DLD1 (cell line): Measurements from ENCODE around the gene SLC12A9.
"Not testable (repeated sequence)": the region's sequence is repeated elsewhere in the genome, so short reads cannot be mapped to it uniquely, and the experiment has no call there.

Experiments
- in situ Hi-C: cut with HindIII; loops from 2 replicates; pipeline ENCODE4 v1.10.0; 2017; ENCODE audit warnings: low sequenced_read_pairs

Gene SLC12A9, protein sequence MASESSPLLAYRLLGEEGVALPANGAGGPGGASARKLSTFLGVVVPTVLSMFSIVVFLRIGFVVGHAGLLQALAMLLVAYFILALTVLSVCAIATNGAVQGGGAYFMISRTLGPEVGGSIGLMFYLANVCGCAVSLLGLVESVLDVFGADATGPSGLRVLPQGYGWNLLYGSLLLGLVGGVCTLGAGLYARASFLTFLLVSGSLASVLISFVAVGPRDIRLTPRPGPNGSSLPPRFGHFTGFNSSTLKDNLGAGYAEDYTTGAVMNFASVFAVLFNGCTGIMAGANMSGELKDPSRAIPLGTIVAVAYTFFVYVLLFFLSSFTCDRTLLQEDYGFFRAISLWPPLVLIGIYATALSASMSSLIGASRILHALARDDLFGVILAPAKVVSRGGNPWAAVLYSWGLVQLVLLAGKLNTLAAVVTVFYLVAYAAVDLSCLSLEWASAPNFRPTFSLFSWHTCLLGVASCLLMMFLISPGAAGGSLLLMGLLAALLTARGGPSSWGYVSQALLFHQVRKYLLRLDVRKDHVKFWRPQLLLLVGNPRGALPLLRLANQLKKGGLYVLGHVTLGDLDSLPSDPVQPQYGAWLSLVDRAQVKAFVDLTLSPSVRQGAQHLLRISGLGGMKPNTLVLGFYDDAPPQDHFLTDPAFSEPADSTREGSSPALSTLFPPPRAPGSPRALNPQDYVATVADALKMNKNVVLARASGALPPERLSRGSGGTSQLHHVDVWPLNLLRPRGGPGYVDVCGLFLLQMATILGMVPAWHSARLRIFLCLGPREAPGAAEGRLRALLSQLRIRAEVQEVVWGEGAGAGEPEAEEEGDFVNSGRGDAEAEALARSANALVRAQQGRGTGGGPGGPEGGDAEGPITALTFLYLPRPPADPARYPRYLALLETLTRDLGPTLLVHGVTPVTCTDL

DNA sequence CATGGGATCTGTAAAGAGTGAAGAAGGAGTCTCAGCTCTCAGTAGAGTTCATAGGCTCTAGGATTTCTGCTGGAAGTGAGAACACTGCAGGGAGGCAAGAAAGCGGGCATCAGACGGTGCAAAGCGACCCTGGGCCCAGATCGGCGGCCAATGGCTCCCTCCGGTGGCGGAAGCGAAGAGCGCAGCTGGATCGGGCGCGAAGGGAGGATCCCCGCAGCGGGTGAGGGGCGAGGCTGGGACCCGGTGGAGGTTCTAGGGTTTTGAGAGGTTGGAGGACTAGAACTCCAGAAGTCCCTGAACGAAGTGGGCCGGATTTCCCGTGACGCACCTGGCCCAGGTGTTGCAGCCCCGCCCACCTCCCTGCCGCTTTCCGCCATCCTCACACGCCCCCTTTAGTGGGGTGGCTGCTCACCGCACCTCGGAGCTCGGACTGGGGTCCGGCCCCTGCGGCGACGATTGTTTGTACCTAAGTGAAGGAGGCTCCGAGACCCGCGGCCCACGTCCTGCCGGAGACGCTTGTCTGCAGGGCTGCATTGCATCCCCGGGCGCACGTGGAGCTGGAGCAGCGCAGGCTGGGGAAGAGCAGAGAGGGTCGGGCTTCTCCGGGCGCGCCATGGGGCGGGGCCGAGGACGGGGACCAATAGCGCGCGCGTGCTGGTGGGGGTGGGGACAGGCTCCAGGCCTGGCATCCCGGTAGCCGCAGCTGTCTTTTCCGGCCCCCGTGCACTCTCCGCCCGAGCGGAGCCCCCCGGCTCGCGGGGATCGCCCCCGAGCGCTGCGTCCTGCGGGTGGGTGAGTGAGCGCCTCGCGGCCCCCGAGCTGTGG lies at the start of gene SLC12A9:
SLC12A9 (plus strand) TSS at position 666 of the 825 bp plus-strand sequence. CDS start 1,485 bp downstream, outside the sequence.
- in situ Hi-C loops: no loop called here

DNA sequence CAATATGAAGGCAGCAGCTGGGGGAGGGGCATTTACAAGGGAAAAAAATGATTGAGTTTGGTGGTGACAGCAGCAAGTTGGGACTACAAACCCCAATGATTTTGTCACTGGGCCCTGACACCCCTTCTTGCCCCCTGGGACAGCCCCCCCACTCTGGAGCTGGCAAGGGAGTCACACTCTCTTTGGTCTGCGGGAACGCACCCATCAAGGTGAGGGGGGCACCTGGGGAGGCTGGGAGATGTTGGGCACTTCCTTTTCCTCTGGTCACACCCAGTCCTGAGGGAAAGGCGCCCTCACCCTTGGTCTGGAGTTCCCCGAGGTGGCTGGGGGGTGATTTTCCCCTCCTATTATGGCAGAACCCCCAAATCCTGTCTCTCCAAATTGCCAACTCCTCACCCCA lies 49.6 kb upstream of the SLC12A9 start:
- in situ Hi-C loops: no loop called here

DNA sequence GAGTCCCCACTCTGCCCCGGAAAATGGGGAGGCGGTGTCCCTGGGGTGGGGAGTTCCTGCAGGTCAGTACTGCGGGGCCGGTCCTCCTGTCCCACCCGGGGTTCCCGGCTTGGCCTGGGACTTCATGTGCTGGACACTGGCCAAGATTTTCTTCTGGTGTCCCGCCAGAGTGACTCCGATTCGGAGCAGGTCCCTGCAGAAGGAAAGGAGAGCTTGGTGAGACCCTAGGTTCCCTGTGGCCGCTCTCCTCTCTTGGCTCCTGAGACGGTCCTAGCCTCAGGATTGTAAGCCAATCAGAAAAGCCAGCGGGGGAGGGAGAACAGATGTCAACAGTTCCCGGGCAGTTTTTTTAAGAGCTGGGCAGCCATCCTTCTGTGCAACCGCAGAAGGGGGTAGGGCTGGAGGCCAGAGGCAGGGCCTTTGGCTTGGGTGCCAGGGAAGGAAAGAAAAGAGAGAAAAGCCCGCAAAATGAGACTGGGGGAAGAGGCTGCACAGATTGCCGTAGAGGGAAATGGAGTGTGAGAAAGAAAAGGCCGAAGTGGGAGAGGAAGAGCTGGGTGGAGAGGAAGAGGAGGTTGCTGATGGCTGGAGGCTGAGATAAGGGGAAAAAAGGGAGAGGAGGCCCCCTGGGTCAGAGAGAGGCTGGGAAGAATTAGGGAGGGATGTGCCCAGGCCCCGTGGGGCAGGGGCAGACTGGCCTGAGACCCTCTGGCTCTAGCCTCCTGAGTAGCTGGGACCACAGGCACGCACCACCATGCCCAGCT lies 48.9 kb upstream of the SLC12A9 start:
- in situ Hi-C loops: no loop called here

DNA sequence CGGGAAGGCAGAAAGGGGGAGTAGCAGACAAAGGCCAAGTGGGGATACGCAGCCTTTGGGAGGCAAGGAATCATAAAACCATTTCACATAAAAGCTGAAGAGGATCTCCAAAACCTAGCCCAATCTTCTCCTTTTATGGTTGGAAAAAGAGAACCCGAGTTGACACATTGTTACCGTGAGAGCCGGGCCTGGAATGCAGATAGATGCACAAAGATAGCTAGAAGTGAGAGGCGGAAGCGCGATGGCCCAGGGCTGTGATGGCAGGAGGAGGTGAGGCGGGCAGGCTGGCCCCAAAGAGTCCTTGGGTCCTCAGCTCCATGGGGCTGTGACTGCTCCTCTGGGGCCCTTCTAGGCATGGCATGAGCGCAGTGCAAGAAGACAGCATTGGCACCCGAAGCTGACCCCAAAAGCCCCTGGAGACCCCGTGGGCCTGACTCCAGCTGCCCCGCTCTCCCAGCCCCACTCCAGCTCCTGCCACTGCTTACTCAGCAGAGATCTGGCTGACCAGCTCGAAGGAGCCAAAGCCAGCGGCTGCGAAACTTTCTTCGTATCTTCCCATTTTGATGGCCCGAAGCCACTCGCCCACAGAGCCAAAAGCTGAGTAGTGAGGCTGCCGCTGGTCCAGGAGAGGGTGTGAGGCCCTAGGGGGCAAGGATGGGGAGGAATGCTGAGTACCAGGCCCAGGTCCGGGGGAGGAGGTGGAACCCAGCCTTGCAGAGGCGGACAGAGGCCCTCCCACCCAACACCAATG lies 47.7 kb upstream of the SLC12A9 start:
- in situ Hi-C loops: no loop called here

DNA sequence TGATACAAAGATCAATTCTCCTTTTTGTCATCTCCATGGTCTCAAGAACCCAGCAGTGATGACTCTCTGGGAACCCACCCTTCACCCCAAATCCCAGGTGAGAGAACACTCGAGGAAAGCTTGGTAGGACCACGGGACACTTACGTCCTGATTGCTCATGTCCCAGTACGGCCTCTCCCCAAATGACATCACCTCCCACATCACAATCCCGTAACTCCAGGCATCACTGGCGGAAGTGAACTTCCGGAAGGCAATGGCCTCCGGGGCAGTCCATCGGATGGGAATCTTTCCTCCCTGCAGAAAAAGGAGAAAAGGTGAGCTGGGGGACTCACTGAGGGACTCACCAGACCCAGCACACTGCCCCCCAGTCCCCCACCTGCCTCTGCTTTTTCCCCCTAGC lies 46.2 kb upstream of the SLC12A9 start:
- in situ Hi-C loops: no loop called here

DNA sequence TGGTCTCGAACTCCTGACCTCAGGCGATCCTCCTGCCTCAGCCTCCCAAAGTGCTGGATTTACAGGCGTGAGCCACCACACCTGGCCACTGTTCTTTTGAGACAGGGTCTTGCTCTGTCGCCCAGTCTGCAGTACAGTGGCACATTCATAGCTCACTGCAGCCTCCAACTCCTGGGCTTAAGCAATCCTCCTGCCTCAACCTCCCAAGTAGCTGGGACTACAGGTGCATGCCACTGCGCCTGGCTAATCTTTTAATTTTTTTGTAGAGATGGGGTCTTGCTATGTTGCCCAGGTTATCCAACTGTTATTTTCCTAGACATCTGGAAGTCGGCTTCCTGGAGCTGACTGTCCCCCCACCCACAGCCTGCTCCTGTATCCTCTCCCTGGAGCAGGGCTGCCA lies 45.6 kb upstream of the SLC12A9 start:
- in situ Hi-C loops: not testable (repeated sequence)

DNA sequence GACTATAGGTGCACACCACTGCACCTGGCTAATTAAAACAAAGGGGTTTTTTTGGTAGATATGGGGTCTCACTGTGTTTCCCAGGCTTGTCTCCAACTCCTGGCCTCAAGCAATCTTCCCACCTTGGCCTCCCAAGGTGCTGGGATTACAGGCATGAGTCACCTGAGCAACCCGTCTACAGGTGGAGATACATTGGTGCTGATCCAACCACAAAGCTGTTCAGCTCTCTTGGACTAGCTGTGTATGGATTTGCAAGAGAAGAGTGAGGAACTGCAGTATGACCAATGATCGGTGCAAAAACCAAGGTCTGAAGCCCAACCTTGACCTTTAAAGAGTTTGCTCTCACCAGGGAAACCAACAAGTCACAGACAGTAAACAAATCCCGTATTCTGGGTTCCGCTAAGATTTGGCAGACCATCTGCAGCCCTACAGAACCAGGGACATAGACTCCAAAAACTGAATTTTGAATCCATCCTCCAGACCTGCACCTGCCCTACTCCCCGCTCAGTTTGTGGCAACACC lies 44.1 kb upstream of the SLC12A9 start:
- in situ Hi-C loops: no loop called here

DNA sequence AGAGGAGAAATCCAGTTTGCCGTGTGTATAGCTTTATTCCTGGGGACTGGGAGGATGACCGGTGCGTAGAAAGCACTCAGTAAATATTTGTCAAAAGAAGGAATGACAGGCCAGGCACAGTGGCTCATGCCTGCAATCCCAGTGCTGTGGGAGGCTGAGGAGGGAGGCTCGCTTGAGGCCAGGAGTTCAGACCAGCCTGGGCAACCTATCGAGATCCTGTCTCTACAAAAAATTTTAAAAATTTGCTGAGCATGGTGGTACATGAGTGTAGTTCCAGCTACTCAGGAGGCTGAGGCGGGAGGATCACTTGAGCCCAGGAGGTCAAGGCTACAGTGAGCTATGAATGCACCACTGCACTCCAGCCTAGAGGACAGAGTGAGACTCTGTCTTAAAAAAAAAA lies 41.0 kb upstream of the SLC12A9 start:
- in situ Hi-C loops: no loop called here

DNA sequence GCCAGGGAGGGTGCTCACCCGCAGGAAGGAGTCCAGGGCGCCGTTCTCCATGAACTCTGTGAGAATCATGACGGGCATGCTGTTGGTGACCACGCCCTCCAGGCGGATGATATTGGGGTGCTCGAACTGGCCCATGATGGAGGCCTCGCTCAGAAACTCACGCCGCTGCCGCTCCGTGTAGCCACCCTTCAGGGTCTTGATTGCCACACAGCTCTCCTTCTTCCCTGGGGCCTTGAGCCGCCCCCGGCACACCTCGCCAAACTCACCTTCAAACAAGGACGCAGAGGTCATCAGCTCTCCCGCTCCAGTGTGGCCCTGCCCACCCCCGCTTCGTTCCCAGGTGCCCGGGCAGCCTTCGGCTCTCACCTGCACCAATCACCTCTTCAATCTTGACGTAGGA lies 39.8 kb upstream of the SLC12A9 start:
- in situ Hi-C loops: no loop called here

DNA sequence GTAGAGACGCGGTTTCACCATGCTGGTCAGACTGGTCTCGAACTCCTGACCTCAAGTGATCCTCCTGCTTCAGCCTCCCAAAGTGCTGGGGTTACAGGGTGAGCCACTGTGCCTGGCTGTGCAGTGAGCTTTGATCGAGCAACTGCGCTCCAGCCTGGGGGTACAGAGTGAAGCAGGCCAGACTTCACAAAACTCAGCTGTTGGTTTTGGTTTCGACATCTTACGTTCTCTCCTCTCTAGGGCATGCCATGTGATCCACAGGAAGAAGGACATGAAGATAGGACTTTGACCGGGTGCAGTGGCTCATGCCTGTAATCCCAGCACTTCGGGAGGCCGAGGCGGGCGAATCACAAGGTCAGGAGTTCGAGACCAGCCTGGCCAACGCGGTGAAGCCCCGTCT lies 36.0 kb upstream of the SLC12A9 start:
- in situ Hi-C loops: not testable (repeated sequence)

DNA sequence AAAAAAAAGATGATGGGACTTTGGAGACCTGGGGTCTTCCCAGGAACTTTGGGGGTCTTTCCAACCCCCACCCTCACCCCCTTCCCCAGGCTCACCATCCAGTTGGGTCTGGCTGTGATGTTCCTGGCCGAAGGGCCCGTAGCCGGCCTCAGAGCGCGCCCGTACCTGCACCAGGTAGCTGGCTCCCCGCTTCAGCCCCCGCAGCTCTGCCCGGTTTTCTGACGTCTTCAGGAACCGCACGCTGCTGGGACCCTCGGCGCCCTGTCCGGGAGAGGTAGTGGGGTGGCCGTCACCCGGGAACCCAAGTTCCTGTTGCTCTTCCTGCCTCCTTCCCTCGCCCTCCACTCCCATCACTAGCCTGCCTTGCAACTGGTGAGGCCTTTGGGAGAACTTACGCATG lies 35.4 kb upstream of the SLC12A9 start:
- in situ Hi-C loops: no loop called here

DNA sequence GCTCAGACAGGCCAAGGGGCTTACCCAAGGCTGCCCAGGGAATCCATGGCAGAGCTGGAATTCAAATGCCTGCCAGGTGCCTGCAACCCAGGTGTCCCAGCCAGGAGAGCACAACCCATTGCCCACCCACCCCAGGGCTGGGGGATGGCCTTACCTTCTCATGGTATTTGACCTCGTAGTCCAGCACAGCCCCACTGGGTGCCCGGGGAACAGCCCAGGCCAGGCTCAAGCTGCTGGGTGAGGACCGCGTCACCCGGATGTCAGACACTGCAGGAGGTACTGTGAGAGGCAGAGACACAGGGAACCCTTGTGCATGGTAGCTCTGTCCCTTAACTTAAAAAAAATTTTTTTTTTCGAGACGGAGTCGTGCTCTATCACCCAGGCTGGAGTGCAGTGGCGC lies 34.1 kb upstream of the SLC12A9 start:
- in situ Hi-C loops: no loop called here

DNA sequence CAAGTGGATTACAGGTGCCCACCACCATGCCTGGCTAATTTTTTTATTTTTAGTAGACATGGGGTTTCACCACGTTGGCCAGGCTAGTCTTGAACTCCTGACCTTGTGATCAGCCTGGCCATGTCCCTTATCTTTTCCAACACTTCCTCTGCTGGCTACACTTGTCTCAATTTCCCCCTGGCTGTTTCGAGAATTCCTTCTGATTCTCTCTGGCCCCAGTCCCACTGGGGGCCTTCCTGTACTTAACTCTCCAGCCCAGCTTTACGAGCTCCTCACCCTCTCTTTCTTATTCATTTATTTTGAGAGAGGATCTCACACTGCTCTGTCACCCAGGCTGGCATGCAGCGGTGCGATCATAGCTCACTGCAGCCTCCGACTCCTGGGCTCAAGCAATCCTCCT lies 33.7 kb upstream of the SLC12A9 start:
- in situ Hi-C loops: no loop called here

DNA sequence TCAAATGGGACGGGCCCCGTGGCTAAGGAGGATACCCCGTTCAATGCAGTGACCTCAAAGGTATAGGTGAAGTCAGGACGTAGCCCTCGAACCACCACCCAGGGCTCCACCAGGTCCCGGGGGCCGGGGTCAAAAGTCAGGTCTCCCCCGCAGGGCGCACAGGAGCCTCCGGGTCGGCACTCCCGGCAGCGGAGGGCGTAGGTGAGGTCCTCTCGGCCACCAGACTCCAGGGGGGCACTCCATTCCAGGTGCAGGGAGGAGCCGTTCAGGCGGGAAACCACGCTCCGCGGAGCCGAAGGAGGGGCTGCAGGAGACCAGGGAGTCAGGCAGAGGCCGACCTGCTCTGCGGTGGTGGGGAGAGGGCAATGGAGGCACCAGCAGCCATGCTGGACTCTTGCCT lies 32.9 kb upstream of the SLC12A9 start:
- in situ Hi-C loops: no loop called here

DNA sequence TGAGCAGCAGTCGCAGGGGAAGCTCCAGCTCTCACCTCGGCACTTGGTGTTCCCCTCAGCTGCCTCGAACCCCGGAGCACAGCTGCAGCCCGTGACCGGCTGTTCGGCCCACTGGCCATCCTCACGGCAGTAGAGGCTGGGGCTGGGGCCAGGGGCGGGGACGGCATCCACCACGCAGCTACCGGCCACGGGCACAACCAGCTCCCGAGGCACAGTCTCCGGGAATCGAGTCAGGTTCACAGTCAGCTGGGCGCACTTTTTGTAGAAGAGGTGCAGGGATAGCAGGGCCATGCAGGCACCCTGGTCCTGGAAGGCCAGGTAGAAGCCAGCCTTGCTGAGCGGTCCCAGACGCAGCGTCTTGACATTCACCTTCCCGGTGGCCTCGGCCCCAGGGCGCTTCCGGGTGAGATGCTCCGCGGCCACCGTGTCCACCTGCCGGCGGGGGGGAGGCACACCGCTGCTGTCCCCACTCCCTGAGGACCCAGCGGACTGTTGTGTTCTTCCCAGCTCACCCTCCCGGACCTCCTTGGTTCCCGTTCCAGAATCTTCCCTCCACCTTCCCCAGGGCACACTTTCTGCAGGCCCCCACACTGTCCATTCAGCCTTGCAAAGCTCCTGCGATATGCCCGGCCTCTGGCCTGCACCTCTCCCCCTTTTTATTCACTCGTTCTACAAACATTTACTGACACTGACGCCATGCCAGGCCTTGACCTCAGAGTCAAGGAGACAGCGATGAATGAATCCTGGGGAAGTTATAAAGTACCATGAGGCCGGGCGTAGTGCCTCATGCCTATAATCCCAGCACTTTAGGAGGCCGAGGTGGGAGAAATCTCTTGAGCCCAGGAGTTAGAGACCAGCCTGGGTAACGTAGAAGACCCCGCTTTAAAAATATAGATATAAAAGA lies 30.0 kb upstream of the SLC12A9 start:
- in situ Hi-C loops: no loop called here

DNA sequence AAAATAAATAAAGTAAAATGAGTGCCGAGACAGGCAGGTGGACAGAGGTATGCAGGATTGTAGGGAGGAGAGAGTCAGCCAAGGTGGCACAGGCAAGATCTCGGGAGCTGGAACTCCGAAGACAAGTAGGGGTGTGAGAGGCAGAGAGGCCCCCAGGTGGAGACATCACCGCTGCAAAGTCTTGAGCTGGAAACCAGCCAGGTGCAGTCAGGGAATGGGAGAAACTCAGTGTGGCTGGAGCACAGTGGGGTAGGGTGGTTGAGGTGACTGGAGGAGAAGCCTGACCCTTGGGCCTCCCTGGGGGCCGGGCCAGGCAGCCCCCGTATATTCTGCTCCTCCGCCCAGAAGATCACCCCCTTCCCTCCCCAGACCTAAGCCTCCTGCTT lies 29.4 kb upstream of the SLC12A9 start:
- in situ Hi-C loops: no loop called here

DNA sequence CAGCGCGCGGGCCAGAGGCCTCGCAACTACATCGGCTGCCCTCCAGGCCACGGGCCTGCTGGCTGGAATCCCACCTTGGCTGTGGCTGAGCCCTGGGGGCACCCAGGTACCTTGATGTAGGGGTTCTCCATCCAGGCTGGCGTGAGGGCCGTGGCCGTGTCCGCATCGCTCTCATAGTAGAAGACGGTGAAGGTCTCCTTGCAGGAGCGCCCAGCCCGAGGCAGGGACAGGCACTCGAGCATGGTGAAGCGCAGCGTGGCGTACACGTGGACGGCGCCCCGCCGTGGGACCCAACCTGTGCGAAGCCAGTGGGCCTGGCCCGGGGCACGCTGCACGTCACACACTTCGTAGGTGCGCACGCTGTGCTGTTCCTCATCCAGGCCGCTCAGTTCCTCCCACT lies 29.0 kb upstream of the SLC12A9 start:
- in situ Hi-C loops: no loop called here

DNA sequence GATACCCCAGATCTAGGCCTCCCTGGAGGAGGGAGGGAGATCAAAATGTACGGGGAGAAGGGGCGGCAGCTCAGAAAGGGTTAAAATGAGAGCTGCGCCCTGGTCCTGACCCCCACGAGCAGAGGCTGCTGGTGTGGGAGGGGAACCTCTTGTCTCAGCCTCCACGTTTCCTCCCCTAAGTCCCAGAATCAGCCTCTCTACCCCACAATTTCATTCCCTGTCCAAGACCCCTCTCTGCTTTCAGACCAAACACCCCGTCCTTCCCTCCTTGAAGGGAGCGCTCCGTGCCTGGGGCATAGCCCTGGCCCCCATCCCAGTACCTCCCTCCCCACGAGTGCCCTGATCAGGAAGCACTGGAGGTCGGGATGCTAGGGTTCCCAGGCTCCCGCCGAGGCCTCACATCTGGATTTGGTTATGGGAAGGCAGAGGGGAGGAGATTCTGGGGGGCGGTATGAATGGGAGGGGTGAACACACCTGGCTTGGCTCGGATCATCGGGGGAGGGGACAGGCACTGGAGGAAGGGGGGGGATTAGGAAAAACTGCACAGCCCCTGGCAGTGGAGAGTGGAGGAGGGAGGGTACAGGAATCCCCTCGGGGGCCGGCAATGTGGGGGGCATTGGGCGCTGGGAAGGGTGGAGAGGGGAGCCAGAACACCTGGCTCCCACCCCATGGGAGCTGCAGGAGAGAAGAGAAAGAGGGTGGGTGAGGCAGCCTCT lies 27.9 kb upstream of the SLC12A9 start:
- in situ Hi-C loops: no loop called here
